CD4-positive, alpha-beta T cell treated with Interleukin-12 subunit alpha and Interleukin-12 subunit beta, for 1 hour (primary cell): ENCODE results near the gene MC1R.

Experiments
- DNase-seq: peaks from one replicate; pipeline ENCODE4 v3.0.0-alpha.2; 2020

MC1R gene

DNA sequence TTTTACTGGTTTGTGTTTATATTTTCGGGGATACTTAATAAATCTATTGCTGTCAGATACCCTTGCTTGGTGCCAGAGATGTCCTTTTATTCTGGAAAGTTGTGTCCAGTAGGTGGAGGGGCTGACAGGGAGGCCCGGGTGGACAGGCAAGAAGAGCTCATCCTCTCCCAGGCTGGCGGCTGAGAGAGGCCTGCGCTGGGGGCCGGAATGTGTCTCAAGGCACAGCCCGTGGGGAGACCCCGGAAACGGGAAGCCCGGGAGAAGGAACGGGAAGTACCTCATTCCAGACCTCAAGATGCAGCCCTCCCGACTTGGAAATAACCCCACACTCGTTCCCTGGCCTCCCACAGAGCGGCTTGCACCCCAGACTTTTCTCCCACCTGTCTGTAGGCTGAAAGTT, 17.4 kb downstream of the MC1R start:
- DNase-seq = no peak

DNA sequence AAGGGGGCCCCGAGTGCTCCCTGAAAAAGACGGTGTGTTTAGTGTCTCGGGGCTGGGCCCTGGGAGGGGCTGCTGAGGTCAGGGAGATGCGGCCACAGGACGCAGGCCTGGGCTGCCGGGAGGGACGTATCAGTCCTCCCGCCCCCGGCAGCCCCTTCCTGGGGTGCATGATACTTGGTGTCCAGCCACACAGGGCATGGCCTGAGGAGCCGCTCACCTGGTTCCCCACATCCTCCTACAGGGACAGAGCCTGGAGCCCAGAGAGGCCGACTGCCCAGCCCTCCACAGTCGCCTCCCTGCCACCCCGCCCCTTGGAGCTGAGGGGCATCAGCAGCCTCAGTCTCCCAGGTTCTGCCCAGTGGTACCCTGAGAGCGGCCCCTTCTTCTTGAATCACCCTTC, 17.8 kb downstream of the MC1R start:
- no peak for DNase-seq

DNA sequence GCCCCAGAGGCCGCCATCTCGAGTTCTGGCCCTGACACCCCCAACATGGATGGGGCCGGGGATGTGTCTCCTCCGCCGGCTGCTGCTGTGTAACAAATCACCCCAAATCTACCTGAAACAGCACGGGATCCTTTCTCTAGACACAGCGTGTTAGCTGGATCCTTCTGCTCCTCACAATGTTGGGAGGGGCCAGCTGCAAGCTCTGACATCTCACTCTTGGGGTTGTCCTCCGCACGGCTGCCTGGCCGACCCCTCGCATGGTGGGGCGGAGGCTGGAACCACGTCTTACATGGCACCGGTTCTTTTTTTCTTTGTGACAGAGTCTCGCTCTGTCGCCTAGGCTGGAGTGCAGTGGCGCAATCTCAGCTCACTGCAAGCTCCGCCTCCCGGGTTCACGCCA, 18.3 kb downstream of the MC1R start:
- no peak for DNase-seq

DNA sequence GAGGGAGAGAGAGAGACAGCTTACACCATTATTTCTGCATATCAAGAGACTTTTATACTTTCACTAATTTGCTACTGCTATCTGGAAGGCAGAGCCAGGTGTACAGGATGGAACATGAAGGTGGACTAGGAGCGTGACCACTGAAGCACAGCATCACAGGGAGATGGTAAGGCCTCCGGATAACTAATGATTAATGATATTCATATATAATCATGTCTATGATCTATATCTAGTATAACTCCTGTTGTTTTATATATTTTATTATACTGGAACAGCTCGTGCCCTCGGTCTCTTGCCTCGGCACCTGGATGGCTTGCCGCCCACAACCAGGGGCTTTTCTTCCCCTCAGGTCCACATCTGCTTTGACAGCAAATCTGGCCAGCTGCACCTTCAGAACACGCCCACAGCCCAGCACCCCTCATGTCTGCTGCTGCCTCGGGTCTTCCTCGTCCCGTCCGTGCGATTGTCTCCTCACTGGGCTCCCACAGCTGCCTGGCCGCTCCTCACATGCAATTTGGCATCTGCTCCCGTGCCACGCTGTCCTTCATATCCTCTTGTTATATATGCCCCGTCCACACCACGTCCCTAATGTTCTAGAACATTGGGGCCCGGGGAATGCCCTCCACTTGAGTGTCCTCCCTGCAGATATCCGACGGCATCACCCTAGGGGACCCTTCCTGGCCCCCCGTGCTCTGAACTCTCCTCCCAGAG, 19.7 kb downstream of the MC1R start:
- no peak for DNase-seq

DNA sequence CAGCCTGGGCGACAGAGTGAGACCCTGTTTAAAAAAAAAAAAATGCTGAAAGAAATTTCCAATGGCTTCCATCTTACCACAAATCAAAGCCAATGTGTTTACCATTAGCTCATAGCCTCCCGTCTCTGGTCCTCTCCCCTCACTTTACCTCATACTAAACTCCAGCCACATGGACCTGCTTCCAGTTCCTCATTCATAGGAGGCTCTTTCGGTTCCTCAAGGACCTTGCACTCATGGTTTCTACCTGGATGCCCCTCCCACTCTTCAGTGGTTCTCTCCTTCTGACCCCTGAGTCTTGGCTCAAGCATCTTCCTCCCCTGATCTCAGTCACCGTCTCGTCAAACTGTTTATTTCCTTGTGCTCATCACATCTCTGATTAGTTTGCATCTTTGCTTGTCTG, 26.1 kb downstream of the MC1R start:
- no peak for DNase-seq

DNA sequence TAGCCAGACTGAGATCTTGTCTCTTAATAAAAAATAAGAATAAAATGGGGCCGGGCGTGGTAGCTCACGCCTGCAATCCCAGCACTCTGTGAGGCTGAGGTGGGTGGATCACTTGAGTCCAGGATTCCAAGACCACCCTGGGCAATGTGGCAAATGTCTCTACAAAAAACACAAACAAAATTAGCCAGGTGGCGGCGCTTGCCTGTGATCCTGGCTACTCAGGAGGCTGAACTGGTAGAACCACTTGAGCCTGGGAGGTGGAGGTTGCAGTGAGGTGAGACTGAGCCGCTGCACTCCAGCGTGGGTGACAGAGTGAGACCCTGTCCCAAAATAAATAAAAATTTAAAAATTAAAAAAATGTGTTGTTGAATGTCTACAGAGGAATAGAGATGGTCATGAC, 27.0 kb downstream of the MC1R start:
- DNase-seq = no peak

DNA sequence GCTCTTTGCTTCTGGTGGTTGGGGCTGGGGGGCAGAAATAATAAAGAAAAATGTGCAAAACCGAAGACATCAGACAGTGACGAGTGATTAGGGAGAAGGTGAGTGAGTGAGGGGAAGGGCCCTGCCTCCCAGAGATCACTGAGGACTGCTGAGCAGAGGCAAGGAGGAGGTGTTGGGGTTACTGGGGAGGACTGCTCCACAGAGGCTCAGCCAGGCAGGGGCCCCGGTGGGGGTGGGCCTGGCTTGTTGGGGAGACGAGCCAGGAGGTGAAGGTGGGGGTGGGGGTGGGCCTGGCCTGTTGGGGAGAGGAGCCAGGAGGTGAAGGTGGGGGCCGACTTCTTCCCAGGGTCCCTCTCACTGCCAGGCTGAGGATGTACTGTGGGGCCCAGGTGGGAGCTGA, 27.9 kb downstream of the MC1R start:
- DNase-seq = no peak

DNA sequence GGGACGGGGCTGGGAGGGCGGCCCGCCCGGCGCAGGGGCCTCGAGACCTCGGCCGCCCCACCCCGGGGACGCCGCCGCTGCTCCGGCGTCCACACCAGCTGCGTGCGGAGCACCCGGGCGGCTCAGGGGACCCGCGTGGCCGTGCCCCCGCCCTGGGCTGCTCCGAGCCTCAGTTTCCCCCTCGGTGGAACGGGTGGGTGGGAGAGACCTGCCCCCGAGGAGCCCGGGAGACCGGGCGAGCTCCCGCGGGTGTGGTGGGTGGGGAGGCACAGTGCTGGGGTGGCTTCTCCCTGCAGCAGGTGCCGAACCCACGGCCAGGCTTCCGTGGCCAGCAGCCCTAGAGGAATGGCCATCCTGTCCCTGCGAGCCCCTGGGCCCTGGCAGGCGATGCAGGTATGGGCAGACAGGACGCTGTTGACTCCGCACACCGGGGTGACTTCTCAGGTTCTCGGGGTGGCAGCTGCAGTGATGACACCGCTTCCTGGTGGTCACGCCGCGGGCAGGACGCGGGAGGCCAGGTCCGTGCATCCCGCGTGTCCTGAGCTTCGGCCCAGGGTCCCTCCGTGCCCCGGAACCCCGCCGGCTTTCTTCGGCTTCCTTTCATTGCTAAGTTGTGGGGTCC, 30.6 kb downstream of the MC1R start:
- DNase-seq = no peak

DNA sequence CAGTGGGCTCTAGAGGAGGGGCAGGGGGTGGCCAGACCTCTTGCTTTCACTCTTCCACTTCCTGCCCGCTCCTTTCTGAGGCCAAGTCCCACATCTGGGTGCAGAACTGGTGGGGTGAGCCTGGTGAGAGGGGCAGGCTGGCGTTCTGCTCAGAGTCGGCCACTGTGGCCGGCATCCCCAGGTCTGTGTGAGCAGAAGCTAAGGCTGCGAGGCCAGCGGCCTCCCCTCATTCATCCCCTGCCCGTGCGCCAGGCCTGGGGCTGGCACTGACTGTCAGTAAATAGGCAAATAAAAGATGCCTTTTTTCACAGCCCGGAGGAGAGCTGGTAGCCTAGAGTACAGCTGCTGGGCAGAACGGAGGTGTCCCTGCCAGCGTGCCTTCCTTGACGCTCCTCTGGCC, 31.1 kb downstream of the MC1R start:
- DNase-seq = no peak

DNA sequence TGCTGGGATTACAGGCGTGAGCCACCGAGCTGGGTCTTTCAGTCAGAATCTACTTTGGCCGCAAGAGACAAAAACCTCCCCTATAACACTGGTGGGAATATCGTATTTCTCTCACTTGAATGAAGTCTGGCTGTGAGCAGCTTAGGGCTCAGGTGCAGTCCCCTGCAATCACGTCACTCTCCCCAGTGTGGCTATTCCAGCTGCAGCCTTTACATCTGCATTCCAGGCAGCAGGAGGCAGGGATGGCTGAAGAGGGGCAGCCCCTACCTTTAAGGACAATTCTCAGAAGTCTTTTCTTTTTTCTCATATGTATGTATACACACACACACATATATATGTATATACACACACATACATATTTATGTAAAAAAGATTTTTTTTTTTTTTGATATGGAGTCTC, 32.8 kb downstream of the MC1R start:
- no peak for DNase-seq

DNA sequence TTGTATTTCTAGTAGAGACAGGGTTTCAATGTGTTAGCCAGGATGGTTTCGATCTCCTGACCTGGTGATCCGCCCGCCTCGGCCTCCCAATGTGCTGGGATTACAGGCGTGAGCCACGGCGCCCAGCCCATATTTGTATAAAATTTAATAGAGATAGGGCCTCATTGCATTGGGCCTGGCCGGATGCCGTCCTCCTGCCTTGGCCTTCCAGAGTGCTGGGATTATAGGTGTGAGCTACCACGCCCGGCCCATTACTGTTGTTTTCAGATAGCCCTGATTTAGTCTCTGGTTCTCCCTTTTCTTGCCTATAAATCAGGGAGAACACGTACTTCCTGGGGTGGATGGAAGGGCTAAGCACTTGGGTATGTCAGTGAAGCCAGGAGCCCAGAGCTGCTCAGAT, 33.4 kb downstream of the MC1R start:
- no peak for DNase-seq

DNA sequence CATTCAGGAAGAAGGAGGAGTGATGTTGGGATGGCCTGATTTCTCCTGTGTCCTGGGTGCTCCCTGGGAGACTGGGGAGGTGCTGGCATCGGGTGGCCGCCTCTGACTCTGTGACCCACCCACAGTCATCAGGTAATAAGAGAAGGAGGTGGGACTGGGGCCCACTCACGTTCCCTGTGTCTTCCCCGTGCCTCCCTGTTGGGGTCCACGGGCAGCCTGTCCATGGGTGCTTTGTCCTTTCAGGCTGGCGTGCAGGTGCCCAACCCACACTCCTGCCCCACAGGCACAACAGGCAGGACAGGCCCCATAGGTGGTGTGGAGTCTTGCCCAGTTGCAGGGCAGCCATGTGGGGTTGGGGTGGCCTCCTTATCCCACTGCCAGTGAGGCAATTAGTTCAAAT, 33.9 kb downstream of the MC1R start:
- no peak for DNase-seq

DNA sequence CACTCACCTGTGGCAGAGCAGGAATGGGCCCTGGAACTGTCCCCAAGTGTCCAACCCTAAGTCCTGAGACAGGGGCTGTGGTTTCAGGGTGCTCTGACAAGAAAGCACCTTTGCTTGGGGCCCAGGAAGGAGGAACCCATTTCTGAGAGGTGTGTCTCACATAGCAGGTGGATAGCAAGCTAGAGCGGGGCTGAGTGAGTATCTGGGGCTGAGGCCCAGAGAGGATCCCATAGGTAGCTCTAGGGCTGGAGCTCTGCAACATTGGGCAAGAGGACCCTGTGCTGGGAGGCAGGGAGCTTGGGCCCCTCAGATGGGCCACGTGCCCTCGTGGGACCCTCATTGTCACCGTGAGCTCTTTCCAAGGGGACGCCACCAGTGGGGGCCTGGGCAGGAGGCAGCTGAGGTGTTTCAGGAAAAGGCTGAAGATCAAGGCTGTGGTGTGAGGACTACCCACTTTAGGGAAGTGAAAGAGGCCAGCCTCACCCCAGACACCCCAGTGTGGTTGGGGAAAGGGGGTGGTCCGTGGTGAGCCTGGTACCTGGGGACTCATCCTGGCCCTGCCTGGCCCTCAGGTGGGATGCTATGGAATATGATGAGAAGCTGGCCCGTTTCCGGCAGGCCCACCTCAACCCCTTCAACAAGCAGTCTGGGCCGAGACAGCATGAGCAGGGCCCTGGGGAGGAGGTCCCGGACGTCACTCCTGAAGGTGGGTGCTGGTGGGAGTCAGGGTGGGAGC, 35.2 kb downstream of the MC1R start:
- DNase-seq = no peak

DNA sequence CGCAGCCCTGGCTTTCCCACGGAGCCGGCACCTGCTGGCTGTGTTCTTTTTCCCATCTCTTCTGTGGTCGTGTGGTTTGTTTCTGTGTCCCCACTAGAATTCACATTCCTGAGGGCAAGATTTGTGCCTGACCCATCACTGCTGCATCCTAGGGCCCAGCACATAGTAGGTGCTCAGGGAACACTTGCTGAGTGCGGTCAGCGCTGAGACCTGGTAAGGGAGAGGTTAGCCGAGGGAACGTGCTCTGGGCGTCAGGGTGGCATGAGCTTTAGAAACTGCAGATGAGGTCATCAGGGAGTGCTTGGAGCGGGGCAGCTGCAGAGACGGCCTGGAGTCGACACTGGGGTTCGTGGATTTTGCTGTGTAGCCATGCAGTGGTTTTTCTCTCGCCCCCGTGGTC, 35.8 kb downstream of the MC1R start:
- DNase-seq = no peak

DNA sequence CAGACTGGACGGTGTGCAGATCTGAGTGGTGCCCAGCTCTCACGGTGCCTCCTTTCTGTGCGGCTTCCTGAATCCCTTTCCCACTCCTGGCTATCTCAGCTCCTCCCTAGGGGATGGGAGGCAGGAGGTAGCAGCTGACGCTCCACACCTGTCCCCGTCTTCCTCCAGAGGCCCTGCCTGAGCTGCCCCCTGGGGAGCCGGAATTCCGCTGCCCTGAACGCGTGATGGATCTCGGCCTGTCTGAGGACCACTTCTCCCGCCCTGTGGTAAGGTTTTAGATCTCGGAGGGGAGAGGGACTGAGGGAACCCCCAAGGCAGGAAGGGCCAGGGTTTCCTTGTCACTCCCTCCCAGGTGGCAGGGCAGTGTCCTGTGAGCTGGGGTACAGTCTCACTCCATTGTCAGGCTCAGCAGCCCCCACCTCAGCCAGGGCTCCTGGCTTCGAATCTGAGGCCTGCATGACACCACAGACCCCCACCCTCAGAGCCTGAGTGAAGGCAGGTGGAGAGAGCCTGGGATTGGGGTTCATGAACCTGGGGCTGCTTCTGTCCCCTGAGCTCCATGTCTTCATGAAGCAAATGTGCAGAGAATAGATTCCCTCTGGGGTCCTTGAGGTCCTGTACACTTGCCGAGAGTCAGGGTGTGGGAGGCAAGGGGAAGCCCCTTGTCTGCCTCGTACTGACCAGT, 36.5 kb downstream of the MC1R start:
- DNase-seq = no peak

DNA sequence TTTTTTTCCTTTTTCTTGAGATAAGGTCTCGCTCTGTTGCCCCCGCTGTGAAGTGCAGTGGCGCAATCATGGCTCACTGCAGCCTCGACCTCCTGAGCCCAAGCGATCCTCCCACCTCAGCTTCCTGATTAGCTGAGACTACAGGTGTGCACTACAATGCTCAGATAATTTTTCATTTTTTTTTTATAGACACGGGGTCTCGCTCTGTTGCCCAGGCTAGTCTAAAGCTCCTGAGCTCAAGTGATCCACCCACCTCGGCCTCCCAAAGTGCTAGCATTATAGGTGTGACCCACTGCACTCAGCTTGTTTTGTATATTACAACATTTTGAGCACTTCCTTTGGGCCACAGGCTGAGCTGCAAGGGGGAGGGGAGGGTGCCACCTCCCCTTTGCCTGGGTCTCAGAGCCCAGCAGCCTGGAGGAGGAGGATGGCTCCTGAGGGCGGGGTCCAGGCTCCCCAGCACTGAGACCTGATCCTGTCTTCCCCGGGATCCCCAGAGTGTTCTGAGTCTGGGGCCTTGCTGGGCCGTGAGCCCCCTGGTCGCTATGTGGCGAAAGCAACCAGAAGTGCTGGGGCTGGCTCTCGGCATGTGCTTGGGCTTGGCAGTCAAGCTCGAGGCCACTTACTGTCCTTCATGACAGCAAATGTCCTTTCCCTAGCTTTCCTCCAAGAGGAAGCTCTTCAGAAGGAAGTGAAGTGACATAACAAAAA, 38.0 kb downstream of the MC1R start:
- no peak for DNase-seq

DNA sequence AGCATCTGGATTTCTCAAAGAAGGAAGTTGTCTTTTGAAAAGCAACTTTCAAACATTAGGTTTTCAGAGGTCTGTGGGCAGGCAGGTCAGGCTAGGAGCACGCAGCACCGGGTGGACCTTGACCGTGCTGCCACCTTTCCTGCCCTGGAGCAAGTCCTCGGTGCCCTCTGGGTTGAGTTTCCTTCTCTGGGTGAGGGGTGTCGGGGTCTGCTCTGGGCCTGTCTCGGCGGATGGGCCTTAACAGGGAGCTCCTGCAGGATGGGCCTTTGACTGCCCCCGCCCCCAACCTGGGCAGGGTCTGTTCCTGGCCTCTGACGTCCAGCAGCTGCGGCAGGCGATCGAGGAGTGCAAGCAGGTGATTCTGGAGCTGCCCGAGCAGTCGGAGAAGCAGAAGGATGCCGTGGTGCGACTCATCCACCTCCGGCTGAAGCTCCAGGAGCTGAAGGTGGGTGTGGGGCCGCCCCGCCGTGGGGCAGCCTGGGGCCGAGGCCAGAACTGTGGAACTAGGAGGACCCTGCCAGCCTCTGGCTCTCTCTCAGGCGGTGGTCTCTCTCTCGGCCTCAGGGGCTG, 38.6 kb downstream of the MC1R start:
- DNase-seq = no peak

DNA sequence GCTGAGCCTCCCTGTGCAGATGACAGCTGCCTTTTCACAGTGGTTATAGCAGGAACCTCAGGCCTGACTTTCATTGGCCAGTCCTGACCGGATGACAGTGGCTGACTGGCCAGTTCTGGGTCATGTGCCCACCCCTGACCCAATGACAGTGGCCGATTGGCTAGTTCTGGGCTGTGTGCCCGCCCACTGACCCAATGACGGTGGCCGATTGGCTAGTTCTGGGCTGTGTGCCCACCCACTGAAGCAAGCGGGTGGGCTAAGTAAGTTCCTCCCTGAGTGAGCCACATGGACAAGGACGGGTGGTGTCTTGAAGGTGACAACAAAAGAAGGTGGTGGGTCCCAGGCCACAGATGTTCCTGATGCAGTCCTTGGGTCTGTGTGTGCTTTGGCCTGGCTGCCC, 39.4 kb downstream of the MC1R start:
- DNase-seq = peak; percentile 15

DNA sequence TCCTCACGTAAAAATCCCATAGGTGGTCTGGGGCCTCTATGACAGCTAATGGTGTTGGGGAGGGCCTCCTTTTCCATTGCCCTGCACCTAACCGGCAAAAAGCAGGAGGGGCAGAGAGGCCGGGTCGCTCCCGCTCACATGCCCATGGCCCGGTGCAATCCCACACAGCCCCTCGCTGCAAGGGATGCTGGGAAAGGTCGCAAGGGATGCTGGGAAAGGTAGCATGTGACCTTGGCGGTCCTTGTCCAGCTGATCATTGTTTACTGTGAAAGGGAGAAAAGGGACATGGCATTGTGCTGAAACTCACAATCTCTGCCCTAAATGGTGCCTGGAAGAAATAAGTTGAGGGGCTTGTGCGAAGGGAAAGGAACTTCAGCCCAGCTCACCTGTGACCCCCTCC, 39.9 kb downstream of the MC1R start:
- no peak for DNase-seq

DNA sequence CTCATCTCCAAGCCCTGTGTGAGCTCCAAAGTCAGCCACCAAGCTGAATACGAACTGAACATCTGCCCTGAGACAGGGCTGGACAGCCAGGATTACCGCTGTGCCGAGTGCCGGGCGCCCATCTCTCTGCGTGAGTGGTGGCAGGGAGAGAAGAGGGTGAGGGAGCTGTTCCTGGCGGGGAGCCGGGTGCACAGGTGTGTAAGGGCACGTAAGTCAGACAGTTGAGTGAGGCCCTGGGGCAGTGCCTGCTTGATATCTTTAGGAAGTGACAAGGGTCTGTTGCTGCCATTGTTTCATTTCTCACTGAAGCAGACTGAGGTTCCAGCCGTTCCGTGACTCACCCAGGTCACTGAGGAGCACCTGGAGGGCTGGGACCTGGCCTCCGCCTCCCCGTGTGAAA, 42.3 kb downstream of the MC1R start:
- DNase-seq = no peak

DNA sequence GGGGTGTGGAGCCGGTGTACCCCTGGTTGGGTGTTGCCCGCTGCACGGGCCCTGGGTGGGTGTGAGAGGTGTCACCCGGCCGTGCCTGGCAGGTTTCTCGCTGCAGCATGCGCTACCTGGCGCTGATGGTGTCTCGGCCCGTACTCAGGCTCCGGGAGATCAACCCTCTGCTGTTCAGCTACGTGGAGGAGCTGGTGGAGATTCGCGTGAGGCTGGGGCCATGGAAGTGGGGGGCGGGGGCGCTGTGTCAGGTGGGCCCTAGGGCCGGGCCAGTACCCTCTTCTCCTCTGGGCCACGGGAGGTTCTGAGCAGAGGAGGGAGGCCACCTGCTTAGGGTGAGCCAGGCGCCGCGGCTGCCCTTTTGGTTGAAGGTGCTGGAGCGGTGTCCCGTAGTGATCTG, 43.3 kb downstream of the MC1R start:
- DNase-seq = no peak

DNA sequence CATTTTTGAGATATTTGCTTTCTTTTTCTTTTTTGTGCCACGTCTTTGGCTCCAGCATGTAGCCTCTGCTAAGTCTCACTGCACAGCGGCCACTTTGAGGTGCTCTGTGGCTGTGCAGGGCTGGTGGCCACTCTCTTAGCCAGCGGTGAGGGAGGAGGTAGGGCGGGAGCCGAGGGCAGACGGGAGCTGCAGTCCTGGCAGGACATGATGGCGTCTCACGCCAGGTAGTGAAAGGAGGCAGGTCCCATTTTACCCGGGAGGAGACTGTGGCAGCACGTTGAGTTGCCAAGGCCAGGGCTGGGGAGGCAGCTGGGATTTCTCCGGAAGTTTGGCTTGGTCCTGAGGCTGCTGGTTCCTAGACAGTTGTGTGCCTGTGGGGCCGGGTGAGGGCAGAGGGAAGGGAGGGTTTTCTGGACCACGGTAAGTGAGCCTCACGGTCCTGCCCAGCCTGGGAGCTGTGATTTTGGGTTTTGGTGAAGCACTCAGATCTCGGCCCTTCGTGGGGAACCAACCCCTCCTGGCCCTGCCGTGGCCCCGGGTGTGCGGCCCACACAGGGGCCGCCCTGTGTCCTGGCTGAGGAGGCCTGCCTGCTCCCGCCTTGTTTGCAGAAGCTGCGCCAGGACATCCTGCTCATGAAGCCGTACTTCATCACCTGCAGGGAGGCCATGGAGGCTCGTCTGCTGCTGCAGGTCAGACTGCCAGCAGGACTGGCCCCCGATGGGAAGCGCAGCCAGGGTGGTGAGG, 44.3 kb downstream of the MC1R start:
- no peak for DNase-seq
